ENCODE measurements around the gene COX17.

The COX17 gene

GRCh38 chr3:119628390-119628789 lies 48.8 kb downstream of the COX17 start:
- H3K4me3 ChIP-seq (ENCODE audit: low read depth, low read length), result no peak overlapping the region
- no peak for DNase-seq (ENCODE audit: low read depth)

GRCh38 chr3:119627461-119627860 lies 49.7 kb downstream of the COX17 start:
- DNase-seq (ENCODE audit: low read depth), result no peak
- H3K4me3 ChIP-seq (ENCODE audit: low read depth, low read length), result no peak overlapping the region

GRCh38 chr3:119626196-119626595 lies 51.0 kb downstream of the COX17 start:
- no peak for DNase-seq (ENCODE audit: low read depth)
- no peak overlapping the region for H3K4me3 ChIP-seq (ENCODE audit: low read depth, low read length)

GRCh38 chr3:119625451-119626153 lies 51.6 kb downstream of the COX17 start:
- DNase-seq (ENCODE audit: low read depth), result no peak
- H3K4me3 ChIP-seq (ENCODE audit: low read depth, low read length), result no peak overlapping the region

GRCh38 chr3:119624002-119624720 lies 53.0 kb downstream of the COX17 start:
- H3K4me3 ChIP-seq (ENCODE audit: low read depth, low read length), result no peak overlapping the region
- no peak for DNase-seq (ENCODE audit: low read depth)

- H3K4me3 ChIP-seq (ENCODE audit: low read depth, low read length), result no peak overlapping the region
- no peak for DNase-seq (ENCODE audit: low read depth)
These were observed 56.3 kb downstream of the COX17 start for GRCh38 chr3:119620899-119621298.
